HFFc6 (cell line): ENCODE results near the gene PRDX6. TPM values are rescaled to one million over a fixed set of nuclear protein-coding genes. Genes with fewer than 3 reads are reported as not detected.

ENCODE experiments used
- DNase-seq: peaks from one replicate; pipeline ENCODE4 v3.0.0-alpha.2; 2018
- H3K27ac Mint-ChIP-seq: 2 replicates; pipeline ENCODE4 v1.8.0; 2020; ENCODE audit warnings: mild to moderate bottlenecking, mixed read lengths
- H3K27me3 Mint-ChIP-seq: 2 replicates; pipeline ENCODE4 v1.8.0; 2021; ENCODE audit warnings: mild to moderate bottlenecking, moderate library complexity, mixed read lengths; ENCODE audit not compliant: insufficient read depth
- H3K36me3 Mint-ChIP-seq: 2 replicates; pipeline ENCODE4 v1.8.0; 2021; ENCODE audit warnings: low read depth, mixed read lengths
- H3K4me1 Mint-ChIP-seq: 2 replicates; pipeline ENCODE4 v1.8.0; 2020; ENCODE audit warnings: low read depth, mixed read lengths
- H3K4me3 Mint-ChIP-seq: 2 replicates; pipeline ENCODE4 v1.8.0; 2020; ENCODE audit warnings: mild to moderate bottlenecking, moderate library complexity, mixed read lengths
- H3K9me3 Mint-ChIP-seq: 2 replicates; pipeline ENCODE4 v1.8.0; 2020; ENCODE audit warnings: mild to moderate bottlenecking, mixed read lengths
- CTCF ChIP-seq: fragments of 200-600 bp; sonication (generic); IDR thresholded peaks from 2 replicates; pipeline ENCODE4 v1.5.0; 2021; ENCODE audit warnings: antibody characterized with exemption, mild to moderate bottlenecking
- total RNA-seq, 6 experiments: library from RNA; stranded (reverse); fragmentation: NEBNext Ultra II Directional; extraction: Animal tissue kit (Norgen Biotek cat#: 25700); gene quantifications; 2 replicates in 1 of 6; 3 replicates in 5 of 6; pipeline ENCODE4 v1.2.3, GENCODE V29; 2021

PRDX6 gene
- total RNA-seq, 6 experiments from 2014 or later: 527 to 1,396 (median 553) TPM

- H3K4me1 Mint-ChIP-seq: no peaks in the 10 kb centered on the region
- no peak for DNase-seq
- no peak overlapping the region for H3K27ac Mint-ChIP-seq
- H3K9me3 Mint-ChIP-seq: no peaks in the 10 kb centered on the region
- H3K36me3 Mint-ChIP-seq: no peaks in the 10 kb centered on the region
- TF ChIP-seq CTCF: no peak
- peaks cover 12% of the 10 kb centered on the region for H3K27me3 Mint-ChIP-seq
- no peak overlapping the region for H3K4me3 Mint-ChIP-seq
Measured at GRCh38 chr1:173520799-173521198, 43.7 kb downstream of the PRDX6 start.

- no peak overlapping the region for H3K4me3 Mint-ChIP-seq
- no peaks in the 10 kb centered on the region for H3K9me3 Mint-ChIP-seq
- H3K27me3 Mint-ChIP-seq: peaks cover 5% of the 10 kb centered on the region; the same call in 1 of the 2 replicates
- no peak for TF ChIP-seq CTCF
- H3K36me3 Mint-ChIP-seq: no peaks in the 10 kb centered on the region
- no peak overlapping the region for H3K27ac Mint-ChIP-seq
- no peaks in the 10 kb centered on the region for H3K4me1 Mint-ChIP-seq
- DNase-seq: no peak
Measured at GRCh38 chr1:173523329-173523728, 46.2 kb downstream of the PRDX6 start.

GRCh38 chr1:173525926-173526325 lies 48.8 kb downstream of the PRDX6 start:
- Mint-ChIP-seq H3K27ac (no peak overlapping the region), H3K36me3 (no peaks in the 10 kb centered on the region), H3K4me3 (no peak overlapping the region), H3K27me3 (peaks cover 5% of the 10 kb centered on the region; the same call in 1 of the 2 replicates), H3K4me1 (no peaks in the 10 kb centered on the region), H3K9me3 (no peaks in the 10 kb centered on the region)
- no peak for DNase-seq
- no peak for TF ChIP-seq CTCF

GRCh38 chr1:173527151-173527826 lies 50.2 kb downstream of the PRDX6 start:
- no peaks in the 10 kb centered on the region for H3K36me3 Mint-ChIP-seq
- H3K27me3 Mint-ChIP-seq: peaks cover 5% of the 10 kb centered on the region; the same call in 1 of the 2 replicates
- no peak overlapping the region for H3K4me3 Mint-ChIP-seq
- TF ChIP-seq CTCF: no peak
- no peak overlapping the region for H3K27ac Mint-ChIP-seq
- no peaks in the 10 kb centered on the region for H3K9me3 Mint-ChIP-seq
- no peak for DNase-seq
- H3K4me1 Mint-ChIP-seq: peaks cover 8% of the 10 kb centered on the region; the same call in 1 of the 2 replicates

- TF ChIP-seq CTCF: no peak
- Mint-ChIP-seq H3K27me3 (peaks cover 5% of the 10 kb centered on the region; the same call in 1 of the 2 replicates), H3K27ac (no peak overlapping the region)
Measured at GRCh38 chr1:173529106-173529505, 52.0 kb downstream of the PRDX6 start.

More at GRCh38 chr1:173529106-173529505, 52.0 kb downstream of the PRDX6 start:
- H3K4me3 Mint-ChIP-seq: no peak overlapping the region
- DNase-seq: no peak
- no peaks in the 10 kb centered on the region for H3K36me3 Mint-ChIP-seq
- H3K4me1 Mint-ChIP-seq: peaks cover 10% of the 10 kb centered on the region; the same call in 1 of the 2 replicates
- H3K9me3 Mint-ChIP-seq: no peaks in the 10 kb centered on the region
